Osteoblast (primary cell): ENCODE data around the gene CHST13. TPM values are rescaled to one million over a fixed set of nuclear protein-coding genes. Genes with fewer than 3 reads are reported as not detected.
A peak's percentile ranks its signal among the peaks of the same experiment; 100 is the strongest.

Source experiments
- DNase-seq: peaks from one replicate; pipeline ENCODE4 v3.0.0; 2011; ENCODE audit warnings: low spot score, mixed read lengths; ENCODE audit not compliant: insufficient read length; ENCODE audit errors: missing footprints
- H2AFZ ChIP-seq: 2 replicates; pipeline ENCODE4 v1.6.0; 2011; ENCODE audit warnings: mild to moderate bottlenecking, low read length
- H3K27ac ChIP-seq: 2 replicates; pipeline ENCODE4 v1.5.1; 2011; ENCODE audit warnings: mild to moderate bottlenecking, low read depth, low read length, moderate library complexity
- H3K27me3 ChIP-seq: 2 replicates; pipeline ENCODE4 v1.6.0; 2012; ENCODE audit warnings: mild to moderate bottlenecking, control low read depth, inconsistent platforms, low read length, moderate library complexity; ENCODE audit not compliant: insufficient read depth
- H3K36me3 ChIP-seq: 2 replicates; pipeline ENCODE4 v1.5.1; 2011; ENCODE audit warnings: mild to moderate bottlenecking, low read length, control low read depth, moderate library complexity; ENCODE audit not compliant: insufficient read depth
- H3K4me1 ChIP-seq: 2 replicates; pipeline ENCODE4 v1.5.1; 2011; ENCODE audit warnings: mild to moderate bottlenecking, low read length, control low read depth, moderate library complexity; ENCODE audit not compliant: insufficient read depth
- H3K4me2 ChIP-seq: 2 replicates; pipeline ENCODE4 v1.6.0; 2011; ENCODE audit warnings: mild to moderate bottlenecking, low read length; ENCODE audit not compliant: insufficient read depth
- H3K4me3 ChIP-seq: fragments of 200-600 bp; sonication (generic); 3 replicates; pipeline ENCODE4 v1.5.1; 2012; ENCODE audit warnings: mild to moderate bottlenecking, low read length, inconsistent platforms; ENCODE audit not compliant: insufficient read depth
- H3K79me2 ChIP-seq: 2 replicates; pipeline ENCODE4 v1.6.0; 2012; ENCODE audit warnings: mild to moderate bottlenecking, low read length, control low read depth, inconsistent platforms; ENCODE audit not compliant: insufficient read depth
- H3K9me3 ChIP-seq: 2 replicates; pipeline ENCODE4 v1.5.1; 2011; ENCODE audit warnings: low read depth, low read length, control low read depth
- H4K20me1 ChIP-seq: 2 replicates; pipeline ENCODE4 v1.6.0; 2012; ENCODE audit warnings: mild to moderate bottlenecking, low read length, control low read depth; ENCODE audit not compliant: insufficient read depth
- total RNA-seq: library from RNA; depleted of rRNA; stranded (reverse); fragments of >200 nt; gene quantifications from 2 replicates; pipeline ENCODE4 v1.2.3, GENCODE V29; 2012
- TF ChIP-seq, protein P1 (sequence below): IDR thresholded peaks from 2 replicates; pipeline ENCODE4 v1.5.1; 2011; ENCODE audit warnings: mild to moderate bottlenecking, low read depth, low read length, moderate library complexity; ENCODE audit errors: extremely low read depth

CHST13 gene
- total RNA-seq, 1 donor, result under 0.01 TPM

DNA sequence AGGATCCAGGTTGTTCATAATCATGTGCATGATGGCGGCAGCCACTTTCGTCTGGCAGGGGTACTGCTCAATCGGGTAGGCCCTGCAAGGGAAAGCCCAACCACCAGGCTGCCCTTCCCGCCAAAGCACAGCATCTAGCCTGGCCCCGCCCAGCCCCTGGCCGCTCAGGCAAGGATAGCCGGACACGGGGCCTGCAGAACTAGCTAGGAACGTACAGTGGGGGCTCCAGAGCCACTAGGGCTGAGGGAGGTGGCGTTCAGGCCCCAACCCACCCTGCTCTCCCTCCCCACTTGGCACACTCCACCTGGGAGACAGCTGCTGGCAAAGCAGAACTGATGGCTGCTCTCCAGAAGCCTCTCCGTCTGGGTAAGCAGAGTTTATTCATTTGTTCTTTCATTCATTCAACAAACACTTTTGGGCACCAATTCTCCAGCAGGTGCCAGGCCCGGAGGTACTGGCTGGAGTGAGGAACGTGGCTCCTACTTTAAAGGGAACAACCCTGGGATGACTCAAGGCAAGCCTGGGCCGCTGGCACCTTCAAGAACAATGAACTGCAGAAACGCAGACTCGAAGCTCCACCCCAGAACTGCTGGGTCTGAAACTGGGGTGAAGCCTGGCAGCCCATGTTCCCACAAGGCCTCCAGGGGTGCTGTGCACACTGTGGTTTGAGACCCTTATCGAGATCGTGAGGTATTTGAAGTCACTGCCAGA is 14.2 kb upstream of the CHST13 start:
- H3K4me2 ChIP-seq, result no peak overlapping the region
- TF ChIP-seq, protein P1, sequence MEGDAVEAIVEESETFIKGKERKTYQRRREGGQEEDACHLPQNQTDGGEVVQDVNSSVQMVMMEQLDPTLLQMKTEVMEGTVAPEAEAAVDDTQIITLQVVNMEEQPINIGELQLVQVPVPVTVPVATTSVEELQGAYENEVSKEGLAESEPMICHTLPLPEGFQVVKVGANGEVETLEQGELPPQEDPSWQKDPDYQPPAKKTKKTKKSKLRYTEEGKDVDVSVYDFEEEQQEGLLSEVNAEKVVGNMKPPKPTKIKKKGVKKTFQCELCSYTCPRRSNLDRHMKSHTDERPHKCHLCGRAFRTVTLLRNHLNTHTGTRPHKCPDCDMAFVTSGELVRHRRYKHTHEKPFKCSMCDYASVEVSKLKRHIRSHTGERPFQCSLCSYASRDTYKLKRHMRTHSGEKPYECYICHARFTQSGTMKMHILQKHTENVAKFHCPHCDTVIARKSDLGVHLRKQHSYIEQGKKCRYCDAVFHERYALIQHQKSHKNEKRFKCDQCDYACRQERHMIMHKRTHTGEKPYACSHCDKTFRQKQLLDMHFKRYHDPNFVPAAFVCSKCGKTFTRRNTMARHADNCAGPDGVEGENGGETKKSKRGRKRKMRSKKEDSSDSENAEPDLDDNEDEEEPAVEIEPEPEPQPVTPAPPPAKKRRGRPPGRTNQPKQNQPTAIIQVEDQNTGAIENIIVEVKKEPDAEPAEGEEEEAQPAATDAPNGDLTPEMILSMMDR, result no peak
- no peaks in the 10 kb centered on the region for H4K20me1 ChIP-seq
- no peaks in the 10 kb centered on the region for H3K4me1 ChIP-seq
- DNase-seq, result peak; percentile 62
- H3K9me3 ChIP-seq, result no peaks in the 10 kb centered on the region
- H3K27ac ChIP-seq, result no peak overlapping the region
- peaks cover 9% of the 10 kb centered on the region for H3K27me3 ChIP-seq
- H3K79me2 ChIP-seq, result no peaks in the 10 kb centered on the region
- H2AFZ ChIP-seq, result no peak overlapping the region
- no peaks in the 10 kb centered on the region for H3K36me3 ChIP-seq
- H3K4me3 ChIP-seq, result no peak overlapping the region

DNA sequence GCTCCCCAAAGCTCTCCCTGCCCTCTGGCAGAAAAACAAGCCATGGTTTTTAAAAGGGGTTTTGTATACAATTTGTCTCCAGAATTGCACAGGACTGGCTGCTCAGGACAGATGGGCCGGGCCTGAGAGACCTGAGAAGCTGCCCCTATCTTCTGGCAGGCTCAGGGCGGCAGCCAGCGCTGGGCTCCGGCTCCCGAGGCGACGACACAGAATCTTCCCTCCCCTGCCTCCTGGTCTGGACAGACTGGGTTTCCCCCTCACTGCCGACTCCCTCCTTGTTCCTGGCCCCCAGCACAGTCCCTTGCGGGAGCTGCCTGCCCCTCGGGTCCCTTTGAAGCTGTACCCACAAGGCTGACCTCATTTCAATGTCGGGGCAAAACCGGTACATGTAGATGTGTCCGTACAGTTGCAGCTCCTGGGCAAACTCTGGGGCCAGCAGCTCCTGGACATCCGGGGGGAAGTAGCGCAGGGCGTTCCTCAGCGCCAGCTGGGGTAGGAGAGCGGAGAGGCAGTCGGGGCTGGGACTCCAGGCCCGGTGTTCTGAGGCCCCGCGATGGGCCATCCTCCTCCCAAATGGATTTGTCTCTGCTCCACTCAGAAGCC is 13.5 kb upstream of the CHST13 start:
- peak; percentile 66 for DNase-seq
- Histone ChIP-seq H3K79me2 (no peaks in the 10 kb centered on the region), H3K4me1 (no peaks in the 10 kb centered on the region), H3K27ac (no peak overlapping the region), H3K36me3 (no peaks in the 10 kb centered on the region), H3K27me3 (peaks cover 6% of the 10 kb centered on the region), H3K4me3 (no peak overlapping the region), H3K4me2 (no peak overlapping the region), H2AFZ (no peak overlapping the region), H4K20me1 (no peaks in the 10 kb centered on the region), H3K9me3 (no peaks in the 10 kb centered on the region)
- TF ChIP-seq, protein P1, result no peak

DNA sequence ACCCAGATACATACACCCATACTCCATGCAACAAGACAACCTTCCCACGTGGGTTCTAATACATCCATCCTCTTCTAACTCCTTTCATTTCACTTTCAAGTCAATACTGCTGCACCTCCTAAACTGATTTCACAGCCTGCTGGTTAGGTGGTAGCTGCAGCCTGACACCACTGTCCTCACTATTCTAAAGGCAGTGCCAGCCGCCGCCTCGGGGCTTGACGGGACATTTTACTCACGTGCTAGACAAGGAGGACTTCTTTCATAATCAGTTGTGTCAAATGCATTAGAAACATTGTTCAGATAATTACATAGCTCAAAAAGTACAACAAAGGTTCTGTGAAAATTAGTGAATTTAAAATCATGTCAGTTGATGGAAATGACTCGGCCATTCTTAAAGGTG is 12.7 kb upstream of the CHST13 start:
- Histone ChIP-seq H3K4me3 (no peak overlapping the region), H3K4me2 (no peak overlapping the region), H3K79me2 (no peaks in the 10 kb centered on the region), H3K4me1 (no peaks in the 10 kb centered on the region), H3K9me3 (no peaks in the 10 kb centered on the region), H3K36me3 (no peaks in the 10 kb centered on the region), H3K27me3 (peaks cover 4% of the 10 kb centered on the region), H3K27ac (no peak overlapping the region), H2AFZ (no peak overlapping the region), H4K20me1 (no peaks in the 10 kb centered on the region)
- TF ChIP-seq, protein P1, result no peak
- peak; percentile 30 for DNase-seq

DNA sequence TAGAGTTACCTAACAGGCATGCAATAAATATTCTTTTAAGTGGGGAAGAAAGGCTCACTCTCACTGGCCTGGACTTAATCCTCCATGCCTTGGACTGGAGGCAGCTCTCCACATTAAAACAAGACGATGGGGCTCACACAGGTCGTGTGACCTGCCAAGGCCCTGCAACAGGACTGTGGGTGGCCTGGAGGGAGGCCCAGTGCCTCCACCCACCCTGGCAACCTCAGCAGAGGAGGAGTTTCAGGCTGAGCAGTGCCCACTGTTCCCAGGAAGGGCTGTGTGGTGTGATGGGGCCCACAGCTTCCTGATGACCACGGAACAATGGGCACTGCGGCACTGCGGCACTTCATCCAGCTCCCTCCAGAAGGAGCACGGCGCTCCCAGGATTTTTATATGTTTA is 11.9 kb upstream of the CHST13 start:
- Histone ChIP-seq H3K27me3 (no peaks in the 10 kb centered on the region), H3K27ac (no peak overlapping the region), H3K4me1 (no peaks in the 10 kb centered on the region), H3K4me3 (no peak overlapping the region), H3K36me3 (no peaks in the 10 kb centered on the region), H3K9me3 (no peaks in the 10 kb centered on the region), H4K20me1 (no peaks in the 10 kb centered on the region), H3K79me2 (no peaks in the 10 kb centered on the region), H2AFZ (peak overlapping the region; percentile 44), H3K4me2 (no peak overlapping the region)
- peak; percentile 44 for DNase-seq
- TF ChIP-seq, protein P1, result no peak
